Measurements from ENCODE around the gene SH2D2A.

SH2D2A gene

GRCh38 chr1:156848461-156849150, 32.0 kb upstream of the SH2D2A start:
- no peak for FAIRE-seq
- DNase-seq (ENCODE audit: insufficient read length, low spot score), result no peak

GRCh38 chr1:156847591-156848460, 31.2 kb upstream of the SH2D2A start:
- DNase-seq (ENCODE audit: insufficient read length, low spot score), result no peak
- no peak for FAIRE-seq

- FAIRE-seq (no peak), DNase-seq (ENCODE audit: insufficient read length, low spot score) (no peak)
Measured at GRCh38 chr1:156846643-156847042, 30.0 kb upstream of the SH2D2A start.

- FAIRE-seq (no peak), DNase-seq (ENCODE audit: insufficient read length, low spot score) (no peak)
Measured at GRCh38 chr1:156845953-156846545, 29.4 kb upstream of the SH2D2A start.

GRCh38 chr1:156845055-156845952, 28.7 kb upstream of the SH2D2A start:
- no peak for FAIRE-seq
- DNase-seq (ENCODE audit: insufficient read length, low spot score), result no peak

- FAIRE-seq (no peak), DNase-seq (ENCODE audit: insufficient read length, low spot score) (no peak)
Measured at GRCh38 chr1:156844638-156845037, 28.0 kb upstream of the SH2D2A start.

- FAIRE-seq, result no peak
- no peak for DNase-seq (ENCODE audit: insufficient read length, low spot score)
Measured at GRCh38 chr1:156844102-156844501, 27.5 kb upstream of the SH2D2A start.

- DNase-seq (ENCODE audit: insufficient read length, low spot score), result no peak
- no peak for FAIRE-seq
Measured at GRCh38 chr1:156842618-156843300, 26.1 kb upstream of the SH2D2A start.

GRCh38 chr1:156841295-156841855, 24.7 kb upstream of the SH2D2A start:
- FAIRE-seq (no peak), DNase-seq (ENCODE audit: insufficient read length, low spot score) (no peak)

- FAIRE-seq, result no peak
- DNase-seq (ENCODE audit: insufficient read length, low spot score), result no peak
Measured at GRCh38 chr1:156840898-156841279, 24.2 kb upstream of the SH2D2A start.

GRCh38 chr1:156840186-156840897, 23.7 kb upstream of the SH2D2A start:
- DNase-seq (ENCODE audit: insufficient read length, low spot score) (no peak), FAIRE-seq (no peak)

- no peak for FAIRE-seq
- DNase-seq (ENCODE audit: insufficient read length, low spot score), result no peak
Measured at GRCh38 chr1:156839426-156840109, 22.9 kb upstream of the SH2D2A start.

- DNase-seq (ENCODE audit: insufficient read length, low spot score), result peak; percentile 41
- peak; percentile 55 for FAIRE-seq
Measured at GRCh38 chr1:156838972-156839371, 22.3 kb upstream of the SH2D2A start.

GRCh38 chr1:156836892-156837291, 20.2 kb upstream of the SH2D2A start:
- FAIRE-seq (no peak), DNase-seq (ENCODE audit: insufficient read length, low spot score) (no peak)

GRCh38 chr1:156836041-156836654, 19.5 kb upstream of the SH2D2A start:
- no peak for FAIRE-seq
- DNase-seq (ENCODE audit: insufficient read length, low spot score), result no peak

- DNase-seq (ENCODE audit: insufficient read length, low spot score), result no peak
- FAIRE-seq, result no peak
Measured at GRCh38 chr1:156834322-156834721, 17.7 kb upstream of the SH2D2A start.

GRCh38 chr1:156833603-156834002, 17.0 kb upstream of the SH2D2A start:
- FAIRE-seq, result no peak

GRCh38 chr1:156832434-156832833, 15.8 kb upstream of the SH2D2A start:
- no peak for DNase-seq (ENCODE audit: insufficient read length, low spot score)
- FAIRE-seq, result no peak

More at GRCh38 chr1:156833603-156834002, 17.0 kb upstream of the SH2D2A start:
- DNase-seq (ENCODE audit: insufficient read length, low spot score), result no peak

Data from HTR-8/SVneo (cell line).